ENCODE results near the gene PSMB5. TPM values are rescaled to one million over a fixed set of nuclear protein-coding genes. Genes with fewer than 3 reads are reported as not detected.
A peak's percentile ranks its signal among the peaks of the same experiment; 100 is the strongest.

PSMB5 gene
- total RNA-seq, 6 experiments from 2014 or later = 51.2 to 93.5 (median 59.1) TPM

DNA sequence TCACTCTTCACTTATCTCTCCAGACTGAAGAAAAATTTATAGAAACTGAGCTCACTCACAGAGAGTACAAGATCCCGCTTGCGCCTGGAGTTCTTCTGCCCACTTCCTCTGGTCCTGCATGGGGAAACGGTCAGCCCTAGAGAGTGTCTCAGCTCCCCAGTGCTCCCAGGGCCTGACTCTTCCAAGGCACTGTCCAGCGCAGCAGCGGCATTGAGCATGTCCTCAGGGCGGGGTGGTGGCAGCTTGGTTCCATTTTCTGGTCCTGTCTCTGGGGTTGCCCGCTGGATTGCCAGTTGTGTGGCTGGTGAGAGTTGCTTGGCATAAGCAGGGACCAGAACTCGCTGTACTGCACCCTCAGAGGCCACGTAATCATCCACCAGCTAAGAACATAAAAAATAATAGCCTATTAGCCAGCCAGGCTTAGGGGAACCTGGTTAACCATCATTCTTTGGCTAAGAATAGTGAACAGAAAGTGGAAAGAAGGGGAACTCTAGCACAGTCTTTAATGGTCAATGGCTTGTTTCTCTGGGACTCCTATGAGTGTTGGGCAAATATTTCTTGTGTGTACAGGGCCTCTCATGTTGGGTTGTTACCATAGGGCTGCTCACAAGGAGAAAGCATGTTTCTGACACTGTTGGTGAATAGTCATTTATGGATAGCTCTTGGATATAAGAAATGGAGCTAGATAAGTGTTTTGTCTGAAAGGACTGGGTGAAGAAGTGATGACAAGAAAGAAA lies 38.6 kb downstream of the PSMB5 start:
- H3K27me3 ChIP-seq = no peaks in the 10 kb centered on the region
- ATAC-seq (no peak), DNase-seq (no peak)
- TF ChIP-seq, protein P1, sequence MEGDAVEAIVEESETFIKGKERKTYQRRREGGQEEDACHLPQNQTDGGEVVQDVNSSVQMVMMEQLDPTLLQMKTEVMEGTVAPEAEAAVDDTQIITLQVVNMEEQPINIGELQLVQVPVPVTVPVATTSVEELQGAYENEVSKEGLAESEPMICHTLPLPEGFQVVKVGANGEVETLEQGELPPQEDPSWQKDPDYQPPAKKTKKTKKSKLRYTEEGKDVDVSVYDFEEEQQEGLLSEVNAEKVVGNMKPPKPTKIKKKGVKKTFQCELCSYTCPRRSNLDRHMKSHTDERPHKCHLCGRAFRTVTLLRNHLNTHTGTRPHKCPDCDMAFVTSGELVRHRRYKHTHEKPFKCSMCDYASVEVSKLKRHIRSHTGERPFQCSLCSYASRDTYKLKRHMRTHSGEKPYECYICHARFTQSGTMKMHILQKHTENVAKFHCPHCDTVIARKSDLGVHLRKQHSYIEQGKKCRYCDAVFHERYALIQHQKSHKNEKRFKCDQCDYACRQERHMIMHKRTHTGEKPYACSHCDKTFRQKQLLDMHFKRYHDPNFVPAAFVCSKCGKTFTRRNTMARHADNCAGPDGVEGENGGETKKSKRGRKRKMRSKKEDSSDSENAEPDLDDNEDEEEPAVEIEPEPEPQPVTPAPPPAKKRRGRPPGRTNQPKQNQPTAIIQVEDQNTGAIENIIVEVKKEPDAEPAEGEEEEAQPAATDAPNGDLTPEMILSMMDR (IDR thresholded peaks at IDR 0.05) = no peak
- TF ChIP-seq POLR2A (IDR thresholded peaks at IDR 0.05) = no peak
- no peaks in the 10 kb centered on the region for H3K9me3 ChIP-seq
- H3K4me3 ChIP-seq = no peak overlapping the region
- intact Hi-C loops (cut with DNase I) = no loop called here
- 76% methylated on average over 6 of the region's 9 CpGs for WGBS (ENCODE audit: insufficient coverage, low coverage, low lambda C conversion rate, missing lambda C conversion rate)
- no peaks in the 10 kb centered on the region for H3K4me1 ChIP-seq
- no peak overlapping the region for H3K27ac ChIP-seq
- no peaks in the 10 kb centered on the region for H3K36me3 ChIP-seq

DNA sequence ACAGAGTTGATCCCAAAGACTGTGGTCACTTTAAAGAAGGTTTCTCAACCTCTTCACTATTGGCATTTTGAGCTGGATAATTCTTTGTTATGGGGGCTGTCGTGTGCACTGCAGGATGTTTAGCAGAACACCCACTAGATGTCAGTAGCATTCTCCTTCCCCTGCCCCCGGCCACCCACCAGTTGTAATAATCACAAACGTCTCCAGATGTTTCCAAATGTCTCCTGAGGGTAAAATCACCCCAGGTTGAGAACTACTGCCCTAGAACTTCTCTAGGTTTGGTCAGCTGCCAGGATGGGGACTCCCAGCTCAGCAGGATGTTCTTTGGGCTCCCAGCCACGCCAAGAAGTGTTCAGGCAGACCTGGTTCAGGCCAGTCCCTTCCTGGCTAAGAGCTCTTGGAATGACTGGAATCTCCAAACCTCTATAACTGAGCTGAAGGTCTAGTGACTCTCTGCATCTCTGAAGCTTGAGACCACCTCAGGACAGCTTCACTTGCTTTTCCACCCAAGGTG lies 39.9 kb downstream of the PSMB5 start:
- DNase-seq = no peak
- intact Hi-C loops (cut with DNase I) = no loop called here
- no peaks in the 10 kb centered on the region for H3K4me1 ChIP-seq
- no peaks in the 10 kb centered on the region for H3K27me3 ChIP-seq
- WGBS (ENCODE audit: insufficient coverage, low coverage, low lambda C conversion rate, missing lambda C conversion rate) = 12% methylated on average over 3 of the region's 4 CpGs
- H3K9me3 ChIP-seq = no peaks in the 10 kb centered on the region
- H3K4me3 ChIP-seq = no peak overlapping the region
- TF ChIP-seq, protein P1 (IDR thresholded peaks at IDR 0.05) = peak; percentile 20 to 60 (median 46)
- no peak for TF ChIP-seq POLR2A (IDR thresholded peaks at IDR 0.05)
- H3K27ac ChIP-seq = no peak overlapping the region
- ATAC-seq = peak; percentile 63 to 77 (median 74)
- no peaks in the 10 kb centered on the region for H3K36me3 ChIP-seq

DNA sequence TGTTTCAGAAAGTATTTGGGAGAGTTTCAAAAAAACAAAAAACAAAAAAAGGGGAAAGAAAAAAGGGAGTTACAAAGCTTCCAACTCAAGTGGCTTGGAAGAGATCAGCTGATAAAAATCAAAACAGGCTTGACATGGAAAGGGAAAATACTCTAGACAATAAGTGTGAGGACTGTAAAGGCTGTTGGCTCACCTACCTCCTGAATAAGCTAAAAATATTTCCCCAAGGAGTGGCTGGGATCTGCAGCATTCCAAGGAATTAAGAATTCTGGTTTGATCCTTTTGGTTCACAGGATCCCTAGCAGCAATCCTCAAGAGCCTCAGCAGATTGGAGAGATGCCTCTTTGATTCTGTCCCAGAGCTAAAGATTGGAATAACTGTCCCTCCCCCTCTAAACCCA lies 41.2 kb downstream of the PSMB5 start:
- Histone ChIP-seq H3K4me1 (no peaks in the 10 kb centered on the region), H3K36me3 (no peaks in the 10 kb centered on the region), H3K27ac (no peak overlapping the region), H3K9me3 (no peaks in the 10 kb centered on the region), H3K4me3 (no peak overlapping the region), H3K27me3 (no peaks in the 10 kb centered on the region)
- TF ChIP-seq, protein P1 (IDR thresholded peaks at IDR 0.05) = no peak
- no peak for TF ChIP-seq POLR2A (IDR thresholded peaks at IDR 0.05)
- intact Hi-C loops (cut with DNase I) = no loop called here
- DNase-seq (no peak), ATAC-seq (no peak)

GRCh38 chr14:22991852-22992251 lies 42.8 kb downstream of the PSMB5 start:
- H3K27me3 ChIP-seq = no peaks in the 10 kb centered on the region
- TF ChIP-seq POLR2A (IDR thresholded peaks at IDR 0.05) = no peak
- TF ChIP-seq, protein P1 (IDR thresholded peaks at IDR 0.05) = no peak
- DNase-seq = no peak
- 83% methylated on average over 8 of the region's 8 CpGs for WGBS (ENCODE audit: insufficient coverage, low coverage, low lambda C conversion rate, missing lambda C conversion rate)
- no peak overlapping the region for H3K27ac ChIP-seq
- no peaks in the 10 kb centered on the region for H3K36me3 ChIP-seq
- no peak overlapping the region for H3K4me3 ChIP-seq
- intact Hi-C loops (cut with DNase I) = no loop called here
- H3K9me3 ChIP-seq = no peaks in the 10 kb centered on the region
- H3K4me1 ChIP-seq = no peaks in the 10 kb centered on the region
- no peak for ATAC-seq

All from right lobe of liver (tissue), 6 donors.